Left hindlimb (tissue), 1 donor: ENCODE data around the gene CARD19.

Experiments
- DNase-seq: peaks from one replicate; pipeline ENCODE4 v3.0.0-alpha.2; 2018

CARD19 gene

DNA sequence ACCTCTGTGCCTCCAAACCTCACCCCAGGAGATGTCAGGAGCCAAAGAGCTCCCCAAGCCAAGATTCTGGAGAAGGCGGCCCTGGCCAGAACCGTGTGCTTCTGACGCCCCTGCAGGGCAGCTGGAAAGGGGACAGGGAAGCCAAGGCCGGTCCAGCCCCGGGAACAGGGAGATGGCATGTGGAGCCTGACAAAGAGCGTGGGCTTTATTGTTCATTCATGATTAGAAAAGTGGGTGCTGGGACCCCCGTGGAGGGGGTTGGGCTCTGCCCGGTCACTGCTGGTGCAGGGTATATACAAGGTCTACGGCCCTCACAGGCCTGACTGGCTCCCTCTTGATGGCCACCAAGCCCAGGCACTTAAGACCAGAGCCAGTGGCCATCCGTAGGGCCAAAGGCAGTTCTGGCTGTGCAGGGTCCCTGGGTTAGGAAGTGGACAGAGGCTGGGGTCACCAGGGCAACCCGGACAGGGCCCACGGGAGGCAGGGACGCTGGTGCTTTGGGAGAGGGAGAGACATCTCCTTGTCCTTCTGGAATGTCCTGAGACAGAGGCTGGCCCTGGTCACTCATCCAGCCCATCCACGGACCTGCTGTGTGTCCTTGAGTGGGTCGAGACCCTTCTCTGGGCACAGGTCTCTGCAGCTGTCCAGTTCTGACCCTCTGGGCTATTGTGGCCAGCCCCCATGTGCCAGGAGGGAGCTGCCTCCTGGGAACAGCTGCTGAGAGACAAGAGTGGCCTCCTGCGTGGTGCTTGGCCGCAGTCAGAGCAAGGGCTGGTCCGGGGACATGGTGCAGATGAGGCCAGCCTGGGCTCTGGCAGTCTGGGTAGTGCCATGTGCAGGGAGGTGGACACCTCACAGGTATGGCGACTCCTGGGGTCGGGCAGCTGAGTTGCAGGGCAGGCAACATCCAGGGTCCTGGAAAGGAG is 25.6 kb downstream of the CARD19 start:
- DNase-seq: peak; percentile 31

DNA sequence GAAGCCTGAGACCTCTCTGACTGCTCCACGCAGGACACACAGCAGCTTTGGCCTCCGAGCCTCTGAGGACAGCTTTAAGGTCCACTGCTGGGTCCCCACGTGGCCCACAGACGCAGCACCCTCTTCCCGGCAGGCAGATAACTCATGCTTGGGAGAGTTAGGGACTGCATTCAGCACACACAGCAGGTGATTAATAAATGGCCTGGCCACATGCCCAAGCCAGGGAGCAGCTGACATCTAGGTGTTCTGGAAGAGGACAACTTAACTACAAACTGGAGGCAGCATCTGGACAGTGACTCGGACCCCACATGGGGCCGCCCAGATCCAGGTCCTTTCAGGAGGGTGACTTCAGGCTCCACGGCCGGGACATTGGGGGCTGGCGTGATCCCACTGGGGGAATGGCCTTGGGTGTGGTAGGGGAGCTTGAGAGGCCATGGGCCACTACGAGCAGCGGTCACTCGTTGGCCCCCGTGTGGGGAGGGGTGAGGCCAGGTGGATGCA is 26.8 kb downstream of the CARD19 start:
- DNase-seq: peak; percentile 27

DNA sequence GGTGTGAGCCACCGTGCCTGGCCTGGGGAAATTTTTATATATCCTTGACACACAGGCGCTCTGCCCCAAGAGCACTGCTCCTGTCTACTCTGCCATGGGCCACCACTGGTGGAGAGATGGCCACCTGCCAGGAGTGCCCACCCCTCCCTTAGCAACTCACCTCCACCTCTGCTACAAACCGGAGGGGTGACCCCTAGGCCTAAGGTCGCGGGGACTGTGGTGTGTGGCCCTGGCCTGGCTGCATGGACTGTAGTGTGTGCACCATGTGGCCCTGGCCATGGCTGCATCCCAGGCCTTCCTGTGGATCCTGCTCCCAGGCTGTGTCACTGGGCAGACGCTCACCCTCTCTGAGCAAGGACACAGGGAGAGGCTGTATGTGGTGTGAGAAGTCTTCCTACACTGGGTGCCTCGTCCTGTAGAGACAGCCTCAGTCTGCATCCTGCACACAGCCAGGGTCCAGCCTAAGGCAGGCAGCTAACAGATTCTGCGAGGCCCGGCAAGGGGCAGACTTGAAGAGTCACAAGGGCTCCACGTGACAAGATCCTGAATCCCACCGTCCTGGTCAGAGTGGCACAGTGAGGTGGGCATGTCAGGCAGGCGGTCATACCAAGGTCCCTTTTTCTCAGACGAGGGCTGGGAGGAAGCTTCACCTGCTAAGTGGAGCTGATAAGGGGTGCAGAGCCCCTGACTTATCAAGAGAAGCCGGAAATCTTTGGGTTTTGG is 27.7 kb downstream of the CARD19 start:
- no peak for DNase-seq

DNA sequence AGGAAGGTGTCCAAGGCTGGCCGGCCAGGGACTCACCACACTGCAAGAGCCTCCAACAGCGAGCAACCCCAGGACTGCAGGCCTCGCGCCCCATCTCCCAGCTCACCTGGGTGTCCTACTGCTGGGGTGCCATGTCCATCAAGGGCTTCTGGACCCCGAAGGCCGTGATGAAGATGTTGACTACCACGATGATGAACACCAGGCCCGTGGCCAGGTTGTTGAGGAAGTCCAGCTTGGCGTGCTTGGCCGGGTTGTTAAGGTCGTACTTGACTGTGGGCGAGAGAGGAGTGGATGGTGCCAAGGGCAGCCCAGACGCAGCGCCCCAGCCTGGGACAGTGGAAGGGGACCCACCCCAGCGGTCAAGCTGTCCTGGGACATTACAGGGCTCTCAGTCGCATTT is 28.8 kb downstream of the CARD19 start:
- no peak for DNase-seq

DNA sequence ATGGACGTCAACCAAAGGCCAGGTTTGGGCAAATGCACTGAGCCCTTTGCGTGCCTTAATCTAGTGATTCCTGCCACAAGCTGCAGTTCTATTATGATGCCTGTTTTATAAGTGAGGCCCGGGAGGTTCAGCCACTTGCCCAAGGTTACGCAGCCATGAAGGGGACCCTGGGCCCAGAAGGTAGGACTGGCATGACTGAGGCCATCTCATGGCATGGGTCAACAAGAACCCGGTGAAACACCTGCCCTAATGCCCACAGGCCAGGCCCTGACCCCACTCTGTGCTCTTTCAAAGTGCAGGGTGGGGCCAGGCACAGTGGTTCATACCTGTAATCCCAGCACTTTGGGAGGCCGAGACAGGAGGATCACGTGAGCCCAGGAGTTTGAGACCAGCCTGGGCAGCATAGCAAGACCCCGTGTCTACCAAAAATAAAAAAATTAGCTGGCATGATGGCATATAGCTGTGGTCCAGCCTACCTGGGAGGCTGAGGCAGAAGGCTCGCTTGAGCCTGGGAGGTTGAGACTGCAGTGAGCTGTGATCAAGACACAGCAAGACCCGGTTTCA is 29.4 kb downstream of the CARD19 start:
- no peak for DNase-seq

DNA sequence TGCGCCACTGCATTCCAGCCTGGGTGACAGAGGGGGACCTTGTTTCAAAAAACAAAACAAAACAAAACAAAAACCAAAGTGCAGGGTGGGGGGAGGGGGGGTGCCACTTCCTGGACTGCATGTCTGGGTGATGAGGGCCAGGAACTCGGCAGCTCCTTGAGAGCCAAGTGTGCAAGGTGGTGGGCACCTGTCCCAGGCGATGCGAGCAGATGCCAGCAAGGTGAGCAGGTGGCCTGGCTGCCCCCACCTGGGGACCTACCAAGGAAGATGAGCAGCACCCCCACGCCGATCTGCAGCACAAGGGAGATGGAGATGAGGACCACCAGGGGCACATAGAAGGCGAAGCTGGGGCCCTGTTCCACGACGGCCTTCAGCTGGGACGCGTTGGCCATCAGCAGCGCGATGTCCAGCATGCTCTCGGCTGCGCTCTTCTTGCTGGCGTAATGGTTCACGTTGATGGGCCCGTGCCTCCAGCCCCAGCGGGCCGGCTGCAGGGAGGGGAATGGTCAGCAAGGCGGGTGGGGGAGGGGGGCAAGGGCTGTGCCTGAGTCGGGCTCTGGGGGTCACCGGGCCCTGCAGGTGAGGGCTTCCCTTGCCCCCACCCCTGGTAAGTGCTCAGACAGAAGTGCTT is 30.2 kb downstream of the CARD19 start:
- DNase-seq: peak; percentile 26

DNA sequence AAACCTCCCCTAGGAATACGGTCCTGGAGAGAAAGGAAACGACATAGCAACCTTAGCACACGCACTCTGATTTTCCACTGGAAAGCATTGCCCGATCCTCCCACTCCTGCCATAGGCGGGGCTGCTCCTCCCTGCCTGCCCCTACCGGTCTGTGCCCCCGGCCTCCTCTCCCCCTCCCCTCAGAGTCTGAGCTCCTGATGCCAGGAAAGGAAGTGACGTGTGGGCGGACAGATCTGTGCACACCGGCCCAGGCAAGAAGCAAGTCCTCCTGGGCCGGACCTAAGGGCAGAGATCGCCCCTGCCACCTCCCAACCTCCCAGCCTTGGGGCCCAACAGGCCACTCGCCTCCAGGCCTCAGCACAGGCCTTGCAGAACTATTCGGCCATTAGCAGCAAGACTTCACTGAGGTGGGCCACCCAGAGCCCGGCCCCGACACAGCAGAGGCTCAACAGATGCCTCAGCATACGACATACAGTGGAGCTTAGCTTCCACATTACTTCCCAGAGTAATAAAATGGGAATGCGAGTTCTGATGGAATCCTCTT is 30.9 kb downstream of the CARD19 start:
- DNase-seq: peak; percentile 83

DNA sequence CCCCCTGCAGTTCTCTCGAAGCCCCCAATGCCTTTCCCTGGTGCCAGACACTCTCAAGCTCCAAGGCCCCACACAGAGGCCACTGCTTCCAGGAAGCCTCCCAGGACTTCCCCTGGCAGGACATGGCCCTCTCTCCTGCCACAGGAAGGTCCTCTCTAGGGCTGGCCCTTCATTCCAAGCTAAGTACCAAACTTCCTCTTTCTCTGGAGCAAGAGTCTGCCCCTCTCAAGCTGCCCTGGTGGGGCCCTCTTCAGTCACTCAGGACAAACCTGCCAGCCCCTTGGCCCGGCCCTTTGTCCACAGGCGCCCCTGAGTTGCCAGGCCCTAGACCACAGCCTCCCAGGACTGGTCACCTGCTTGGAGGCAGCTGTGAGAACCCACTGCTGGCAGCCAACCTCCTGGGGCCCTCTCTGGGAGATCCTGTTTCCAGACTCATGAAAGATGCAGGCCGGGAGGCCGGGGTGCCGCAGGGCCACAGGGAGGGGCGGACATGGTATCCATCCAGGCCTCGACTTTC is 31.4 kb downstream of the CARD19 start:
- DNase-seq: peak; percentile 76

DNA sequence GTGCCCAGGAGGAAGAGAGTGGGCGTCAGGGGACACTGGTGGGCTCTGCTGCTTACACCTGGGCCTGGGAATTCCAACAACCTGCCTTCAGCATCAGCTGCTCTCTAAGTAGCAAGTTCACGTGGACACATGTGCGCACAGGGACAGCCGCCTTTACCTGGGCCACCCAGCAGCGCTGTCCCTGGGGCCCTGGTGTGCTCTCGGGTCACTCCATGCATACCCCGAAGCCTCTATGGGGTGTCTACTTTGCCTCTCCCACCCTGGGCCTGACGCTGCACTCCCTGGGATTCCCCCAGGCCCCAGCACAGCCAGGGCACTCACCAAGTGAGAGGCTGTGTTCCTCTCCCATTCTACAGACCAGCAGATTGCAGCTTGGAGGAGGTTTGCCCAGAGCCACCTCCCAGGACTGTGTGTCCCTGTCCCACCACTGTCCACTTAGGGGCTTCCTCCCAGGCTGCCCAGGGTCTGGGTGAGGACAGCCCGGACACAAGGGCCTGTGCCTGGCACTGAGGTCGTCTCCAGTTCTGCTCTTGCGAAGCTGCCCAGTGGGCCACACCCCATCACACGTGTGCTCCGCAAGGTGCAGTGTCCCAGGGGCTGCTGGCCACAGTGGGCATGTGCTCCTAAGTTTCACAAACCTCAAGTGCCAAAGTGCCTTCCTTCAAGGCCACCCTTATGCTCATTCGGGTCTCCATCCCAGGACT is 32.1 kb downstream of the CARD19 start:
- peak; percentile 27 for DNase-seq

DNA sequence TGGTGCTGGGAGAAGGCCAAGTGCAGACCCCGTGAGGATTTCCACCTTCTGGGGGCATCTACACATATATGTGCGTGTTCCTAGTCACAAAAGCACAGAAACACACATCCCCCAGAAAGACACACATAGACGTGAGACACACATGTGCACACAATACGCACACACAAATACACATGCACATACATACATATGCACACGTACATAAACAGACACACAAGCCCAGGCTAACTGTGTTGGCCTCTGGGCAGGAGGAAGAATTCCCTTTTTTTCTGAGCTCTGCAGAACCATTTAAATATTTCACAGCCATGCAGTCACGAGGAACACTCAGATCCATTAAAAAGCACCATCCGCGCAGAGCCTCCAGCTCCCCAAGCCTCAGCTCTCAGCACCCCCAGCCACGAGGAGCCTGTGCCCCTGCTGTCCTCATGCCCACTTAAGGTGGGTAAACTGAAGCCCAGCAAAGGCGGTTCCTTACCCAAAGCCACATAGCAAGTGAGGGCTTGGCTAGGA is 32.8 kb downstream of the CARD19 start:
- no peak for DNase-seq

DNA sequence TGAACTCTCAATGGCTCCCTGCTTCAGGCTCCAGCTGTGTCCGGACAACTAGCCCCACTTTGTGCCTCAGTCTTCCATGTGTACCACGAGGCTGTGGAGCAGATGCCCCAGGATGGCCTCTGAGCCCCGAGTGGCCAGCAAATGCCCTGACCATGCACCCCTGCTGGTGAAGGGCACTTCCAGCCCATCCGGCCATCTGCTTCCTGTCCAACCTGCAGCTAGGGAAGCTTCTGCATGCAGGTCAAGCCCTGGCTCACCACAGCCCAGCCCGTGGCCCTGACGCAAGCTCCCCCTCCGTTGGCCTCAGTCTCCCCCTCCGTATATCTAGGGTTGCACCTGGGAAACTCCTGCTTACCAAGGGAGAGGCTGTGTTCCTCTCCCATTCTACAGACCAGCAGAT is 33.3 kb downstream of the CARD19 start:
- peak; percentile 62 for DNase-seq

DNA sequence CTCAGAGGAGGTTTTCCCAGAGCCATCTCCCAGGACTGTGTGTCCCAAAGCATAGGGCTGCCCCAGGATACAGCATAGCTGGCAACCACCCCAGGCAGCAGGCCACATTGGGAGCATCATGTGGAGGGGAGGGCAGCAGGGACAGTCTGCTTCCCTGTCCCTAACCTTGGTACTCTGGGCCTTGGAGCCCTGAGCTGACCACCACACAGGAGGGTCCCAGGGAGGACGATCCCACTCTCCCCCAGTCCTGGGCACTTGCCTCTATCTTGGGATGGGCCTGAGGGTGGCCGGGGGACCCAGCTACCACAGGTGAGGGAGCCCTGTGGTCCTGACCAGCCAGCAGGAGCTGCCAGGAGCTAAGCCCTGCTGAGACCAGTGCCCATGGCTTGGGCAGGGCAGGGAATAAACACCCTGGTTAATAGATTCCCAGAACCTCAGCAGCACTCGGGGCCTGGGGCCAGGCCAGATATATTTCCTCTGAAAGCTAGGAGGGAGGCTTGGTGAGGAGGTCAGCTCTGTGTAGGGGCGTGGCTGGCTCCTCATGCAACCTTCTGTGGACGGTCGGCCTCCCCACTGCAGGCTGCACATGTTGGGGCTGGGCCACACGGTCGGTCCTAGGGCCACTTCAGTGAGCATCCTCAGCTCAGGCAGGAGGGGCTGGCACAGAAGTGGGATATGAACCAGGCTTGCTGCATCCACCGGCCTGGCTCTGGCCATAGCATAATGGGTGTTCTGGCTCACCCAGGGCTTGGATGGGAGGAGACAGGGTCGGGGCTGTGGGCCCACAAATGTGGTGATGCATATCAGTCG is 33.9 kb downstream of the CARD19 start:
- DNase-seq: peak; percentile 25

DNA sequence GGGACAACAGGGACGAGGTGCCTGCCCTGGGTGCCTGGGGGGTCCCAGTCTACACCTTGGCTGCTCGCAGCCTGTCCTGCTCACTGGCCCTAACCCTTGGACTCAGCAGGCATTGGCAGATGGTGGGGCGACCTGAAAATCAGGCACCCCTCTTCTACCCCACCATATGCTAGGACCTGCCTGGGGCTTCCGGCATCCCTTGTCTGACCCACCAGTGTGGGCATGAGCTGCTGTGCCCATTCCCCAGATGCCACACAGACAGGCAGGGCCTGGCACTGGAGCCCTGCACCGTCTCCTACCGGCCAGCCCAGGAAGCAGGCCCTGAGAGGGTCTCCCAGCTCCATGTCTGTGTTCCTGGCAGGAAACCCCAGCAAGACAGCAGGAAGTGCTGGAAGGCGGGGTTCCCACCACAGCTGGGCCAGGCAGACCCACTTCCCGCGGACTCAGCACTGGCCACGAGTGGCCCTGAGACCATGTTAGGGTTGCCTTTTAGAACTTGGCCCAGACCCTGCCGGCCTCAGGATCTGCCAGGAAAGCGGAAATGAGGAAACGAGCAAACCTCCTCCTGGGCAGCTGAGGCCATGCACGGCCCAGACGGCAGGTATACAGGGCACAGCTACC is 35.0 kb downstream of the CARD19 start:
- DNase-seq: peak; percentile 64

DNA sequence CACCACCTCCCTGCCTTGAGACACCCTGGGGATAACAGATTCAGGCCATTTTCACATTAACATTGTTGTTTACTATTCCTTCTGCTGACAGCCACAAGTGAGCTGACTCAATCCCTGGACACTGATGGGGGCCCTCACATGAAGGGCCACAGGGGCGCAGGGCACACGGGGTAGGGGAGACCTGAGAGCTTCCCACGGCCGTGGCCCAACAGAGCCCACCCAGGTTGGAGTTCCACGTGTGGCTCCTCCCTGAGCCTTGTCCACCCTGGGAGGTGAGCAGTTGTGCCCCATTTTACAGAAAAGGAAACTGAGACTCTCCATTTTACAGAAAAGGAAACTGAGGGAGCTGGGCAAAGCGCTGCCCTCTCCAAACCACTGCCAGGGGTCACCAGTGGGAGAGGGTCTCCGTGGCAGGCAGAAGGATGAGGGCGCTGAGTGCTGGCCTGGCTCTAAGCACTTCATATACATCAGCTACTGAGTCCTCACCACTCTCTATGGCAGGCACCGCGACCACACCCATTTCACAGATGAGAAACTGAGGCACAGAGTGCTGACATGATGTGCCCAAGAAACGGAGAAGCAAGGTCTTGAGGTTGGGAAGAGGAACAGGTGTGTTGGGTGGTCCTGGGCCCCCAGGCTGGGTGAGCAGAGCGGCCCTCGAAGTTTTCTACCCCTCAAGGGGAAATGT is 35.7 kb downstream of the CARD19 start:
- DNase-seq: peak; percentile 28

DNA sequence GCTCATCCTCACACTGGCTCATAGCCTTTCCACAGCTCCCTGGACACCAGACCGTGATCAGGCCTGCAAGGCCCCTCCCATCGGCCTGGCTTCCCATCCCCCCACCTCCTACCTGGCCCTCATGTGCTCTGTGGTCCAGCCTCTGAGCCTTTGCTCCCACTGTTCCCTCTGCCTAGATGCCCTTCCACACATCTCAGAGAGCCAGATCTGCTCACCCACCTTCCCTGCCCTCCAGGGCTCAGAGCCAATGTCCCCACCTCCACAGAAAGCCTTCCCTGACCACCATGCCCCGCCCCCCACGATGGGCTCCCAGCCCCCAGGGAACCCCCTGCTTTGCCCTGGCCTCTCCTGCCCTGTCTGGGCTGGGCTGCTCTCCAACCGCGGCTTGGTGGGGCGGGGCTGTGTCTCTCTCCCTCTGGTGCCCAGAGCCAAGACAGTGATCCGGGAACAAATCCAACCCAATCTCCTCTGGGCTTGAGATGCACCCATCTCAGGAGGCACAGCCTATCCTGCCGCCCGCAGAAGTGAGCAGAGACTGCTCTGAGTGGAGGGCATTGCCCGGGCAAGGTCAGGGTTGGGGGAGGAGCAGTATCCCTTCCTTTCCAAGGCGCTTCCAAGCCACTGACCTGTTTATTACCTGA is 36.4 kb downstream of the CARD19 start:
- DNase-seq: peak; percentile 62

DNA sequence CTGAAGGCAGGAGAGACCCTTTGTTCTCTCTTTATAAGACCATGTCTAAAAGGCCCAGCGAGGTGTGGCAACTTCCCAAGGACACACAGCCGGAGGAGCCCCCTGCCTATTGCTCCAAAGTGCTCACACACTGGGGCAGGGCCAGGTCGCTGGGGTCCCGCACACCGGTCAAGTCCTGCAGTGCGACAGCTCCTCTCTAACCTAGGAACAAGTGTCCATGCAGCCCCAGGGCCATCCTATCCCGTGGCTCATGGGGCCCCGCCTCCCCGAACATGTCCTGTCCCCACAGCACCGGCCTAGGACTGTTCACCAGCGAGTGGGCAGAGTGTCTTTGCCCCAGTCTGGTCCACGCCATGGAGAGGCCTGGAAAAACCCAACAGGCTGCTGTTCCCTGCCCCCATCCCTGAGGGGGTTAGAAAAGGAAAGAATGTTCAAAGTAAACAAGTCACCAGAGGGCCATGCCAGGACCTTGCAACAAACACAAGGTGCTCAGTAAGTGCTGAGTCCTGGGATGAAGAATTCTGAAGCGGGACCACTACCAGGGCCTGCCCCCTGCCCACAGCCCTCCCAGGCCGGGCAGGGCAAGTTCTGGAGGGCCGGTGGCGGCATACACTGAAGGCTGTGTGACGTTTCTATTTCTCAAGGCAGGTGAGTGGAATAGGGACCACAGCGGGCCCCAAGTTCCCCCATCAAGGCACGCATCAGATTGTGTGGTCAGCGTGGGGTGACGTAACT is 37.1 kb downstream of the CARD19 start:
- DNase-seq: peak; percentile 54

DNA sequence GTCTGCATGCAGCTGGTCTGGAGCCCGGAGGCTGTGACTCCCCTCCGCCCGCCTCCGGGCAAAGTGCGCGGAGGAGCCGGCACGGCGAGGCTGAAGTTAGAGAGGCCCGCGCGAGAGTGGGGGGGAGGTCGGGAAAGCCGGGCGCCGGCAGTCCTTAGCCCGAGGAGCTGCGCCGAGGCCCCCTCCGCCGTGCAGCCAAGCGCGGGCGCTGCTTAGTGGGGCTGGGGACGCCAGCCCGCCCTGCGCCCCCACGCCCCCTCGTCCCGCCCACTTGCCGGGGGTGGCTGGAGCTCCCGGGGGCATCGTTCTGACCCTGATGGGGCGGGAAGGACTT is 37.6 kb downstream of the CARD19 start:
- peak; percentile 81 for DNase-seq

DNA sequence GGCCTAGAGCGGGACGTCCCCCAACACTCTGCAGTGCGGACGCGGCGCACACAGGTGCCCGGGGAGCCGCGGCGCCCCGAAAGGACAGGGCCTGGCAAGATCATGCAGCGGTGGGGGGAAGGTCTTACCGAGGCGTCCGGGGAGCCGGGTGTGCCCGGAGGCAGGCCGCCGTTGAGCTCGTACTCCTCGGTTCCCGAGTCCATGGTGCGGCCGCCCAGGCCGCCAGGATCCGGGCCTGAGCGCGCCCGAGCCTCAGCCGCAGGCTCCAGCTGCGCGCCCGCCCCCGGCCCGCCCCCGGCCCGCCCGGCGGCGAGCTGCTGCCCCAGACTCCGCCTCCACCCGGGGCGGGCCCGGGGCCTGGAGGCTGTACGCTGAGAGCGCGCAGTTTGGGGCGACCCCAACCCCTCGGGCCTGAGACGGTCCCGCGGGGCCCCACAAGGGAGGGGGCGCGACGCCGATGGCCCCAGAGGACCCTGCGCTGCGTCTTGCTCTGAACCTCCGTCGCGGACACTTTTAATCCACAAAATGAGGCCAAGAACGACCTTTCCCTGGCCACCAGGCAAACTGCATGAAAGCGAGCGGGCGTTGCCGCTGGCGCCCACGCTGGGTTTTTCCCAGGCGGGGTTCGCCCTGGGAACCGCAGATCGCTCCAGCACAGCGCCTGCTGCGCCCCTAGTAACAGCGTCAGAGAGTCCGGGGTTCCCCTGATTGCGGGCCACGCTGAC is 38.2 kb downstream of the CARD19 start, which contains the start of gene NINJ1:
Gene NINJ1, minus strand, starts transcription at position 237 of the 725 bp plus-strand sequence. Its CDS starts 34 bp downstream, at position 203.
- DNase-seq: peak; percentile 85
